NCI-H69 (cell line): ENCODE results near the gene TTC39A.
A peak's percentile ranks its signal among the peaks of the same experiment; 100 is the strongest.
"Not testable (repeated sequence)": the region's sequence is repeated elsewhere in the genome, so short reads cannot be mapped to it uniquely, and the experiment has no call there.

Experiments
- DNase-seq: peaks from one replicate; lab custom pipeline; 2025; lab: John Stamatoyannopoulos, UW

Gene TTC39A

DNA sequence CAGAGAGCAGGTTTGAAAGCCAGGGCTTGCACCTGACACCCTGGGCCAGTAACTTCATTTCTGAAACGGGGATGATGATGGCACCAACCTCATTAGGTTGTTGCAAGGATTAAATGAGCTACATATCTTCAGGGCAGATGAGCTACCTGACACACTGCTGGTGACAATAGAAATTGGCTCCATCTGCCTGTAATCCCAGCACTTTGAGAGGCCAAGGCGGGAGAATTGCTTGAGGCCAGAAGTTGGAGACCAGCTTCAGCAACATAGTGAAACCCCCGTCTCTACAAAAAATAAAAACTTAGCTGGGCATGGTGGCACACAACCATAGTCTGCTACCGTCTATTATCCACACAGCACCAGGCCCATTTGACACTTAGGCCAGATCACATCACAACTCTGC lies 6.3 kb upstream of the TTC39A start:
- no peak for DNase-seq

DNA sequence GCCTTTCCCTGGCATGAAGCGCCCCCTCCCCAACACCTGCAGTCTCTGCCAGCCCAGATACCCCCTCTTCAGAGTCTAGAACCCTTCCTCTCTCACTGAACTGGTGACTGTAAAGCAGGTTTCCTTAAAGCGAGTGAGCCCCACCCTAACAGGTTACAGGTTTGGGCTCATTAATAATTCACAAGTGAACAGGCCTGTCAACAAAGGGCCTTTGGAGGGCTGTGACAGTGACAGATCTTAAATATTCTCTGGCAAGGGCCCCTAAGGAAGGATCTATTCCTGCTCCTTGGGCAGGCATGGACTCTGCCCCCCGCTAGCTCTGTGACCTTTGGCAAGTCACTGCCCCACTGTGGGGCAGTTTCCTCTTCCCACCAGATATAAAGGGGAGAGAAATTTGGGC lies 5.6 kb upstream of the TTC39A start:
- peak; percentile 22 for DNase-seq

DNA sequence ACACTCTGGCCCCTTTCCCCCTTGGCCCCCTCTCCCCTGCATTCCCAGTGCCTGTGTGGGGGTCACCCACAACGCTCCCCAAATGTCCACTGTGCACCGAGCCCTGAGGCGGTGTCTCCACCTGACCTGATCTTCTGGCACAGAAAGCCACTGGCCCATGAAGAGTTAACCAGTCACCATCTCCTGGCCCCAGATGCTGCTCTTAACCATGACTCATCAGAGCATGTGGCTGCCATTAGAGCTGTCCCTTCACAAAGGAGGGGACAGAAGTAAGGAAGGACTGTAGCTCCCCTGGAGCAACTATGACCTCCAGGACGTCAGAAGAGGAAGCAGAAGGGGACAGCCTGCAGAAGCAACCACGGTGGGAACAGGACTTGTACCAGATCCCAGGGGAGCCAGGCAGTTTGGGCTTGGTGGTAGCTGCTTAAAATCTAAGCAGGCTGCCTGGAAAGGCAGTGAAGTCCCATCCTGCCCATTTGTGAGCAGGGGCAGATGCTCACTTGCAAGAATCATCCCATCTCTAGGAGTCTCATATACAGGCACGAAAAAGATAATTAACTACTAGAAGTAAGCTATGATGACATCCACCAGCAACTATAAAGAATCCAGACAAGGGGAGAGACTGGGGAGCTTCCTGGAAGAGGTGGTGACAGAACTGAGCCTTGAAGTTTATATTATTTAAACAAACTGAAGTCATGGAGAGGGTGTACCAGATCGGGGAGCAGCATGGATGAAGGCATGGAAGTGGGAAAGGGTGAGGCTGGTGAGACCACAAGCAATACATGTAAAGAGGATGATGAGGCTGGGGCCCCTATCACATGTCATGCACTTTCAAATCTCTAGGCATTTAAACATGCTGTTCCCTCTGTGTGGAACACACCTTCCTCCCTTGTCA lies 1.1 kb upstream of the TTC39A start:
- peak; percentile 84 for DNase-seq

DNA sequence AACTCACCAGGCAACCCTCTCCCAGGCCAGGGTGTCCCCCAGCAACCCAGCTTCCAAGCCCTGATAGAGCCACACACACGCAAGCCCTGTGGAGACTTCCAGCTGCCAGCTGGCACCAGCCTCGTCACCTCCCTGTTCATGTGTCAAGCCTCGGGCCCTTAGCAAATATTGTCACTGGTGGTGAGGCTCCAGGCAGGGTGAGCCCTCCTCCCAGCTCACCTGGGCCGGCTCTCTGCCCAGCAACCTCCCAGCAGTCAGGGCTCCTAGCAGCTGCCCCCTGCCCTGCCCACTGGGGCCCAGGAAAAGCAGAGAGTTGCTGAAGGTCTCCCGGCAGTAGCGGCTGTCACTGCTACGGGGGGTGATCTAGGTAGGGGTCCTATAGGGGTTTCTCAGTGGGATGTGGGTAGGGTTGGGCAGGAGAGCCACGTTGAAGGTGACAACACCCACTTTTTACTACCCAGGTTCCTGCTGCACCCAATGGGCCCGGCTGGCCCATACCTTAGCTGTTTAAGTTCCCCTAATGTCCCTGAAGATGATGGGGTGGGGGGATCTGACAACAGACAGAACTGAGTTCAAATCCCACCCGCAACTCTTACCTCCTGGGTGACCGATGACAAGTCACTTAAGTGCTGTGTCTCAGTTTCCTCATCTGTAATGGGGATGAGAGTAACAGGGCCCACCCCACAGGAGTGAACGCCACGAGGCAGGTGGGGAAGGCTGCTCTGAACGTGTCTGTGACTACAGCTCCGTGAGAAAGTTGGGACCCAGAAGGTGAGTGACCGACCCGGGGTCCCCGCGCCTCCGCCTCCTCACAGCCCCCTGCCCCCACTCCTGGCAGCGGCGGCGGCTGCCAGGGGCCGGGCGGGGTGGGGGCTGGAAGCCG lies 678 bp downstream of the TTC39A start:
- DNase-seq: peak; percentile 90

DNA sequence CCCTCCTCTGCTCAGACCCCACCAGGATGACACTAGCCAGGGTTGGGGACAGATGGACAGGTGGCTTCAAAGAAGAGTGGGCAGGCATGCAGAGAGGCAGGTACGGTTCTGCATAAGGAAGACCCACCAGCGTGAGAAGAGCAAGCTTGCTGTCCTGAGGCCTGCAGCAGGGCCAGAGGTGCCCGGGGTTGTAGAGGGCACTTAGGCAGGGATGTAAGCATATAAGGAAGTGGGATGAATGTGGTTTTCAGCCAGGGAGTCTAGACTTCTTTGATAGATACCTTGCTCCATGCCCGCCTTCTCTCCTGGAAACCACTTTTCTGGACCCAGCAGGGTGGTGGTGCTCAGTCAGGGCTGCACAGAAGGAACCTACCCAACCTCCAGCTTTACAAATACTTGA lies 1.4 kb downstream of the TTC39A start:
- peak; percentile 68 for DNase-seq

DNA sequence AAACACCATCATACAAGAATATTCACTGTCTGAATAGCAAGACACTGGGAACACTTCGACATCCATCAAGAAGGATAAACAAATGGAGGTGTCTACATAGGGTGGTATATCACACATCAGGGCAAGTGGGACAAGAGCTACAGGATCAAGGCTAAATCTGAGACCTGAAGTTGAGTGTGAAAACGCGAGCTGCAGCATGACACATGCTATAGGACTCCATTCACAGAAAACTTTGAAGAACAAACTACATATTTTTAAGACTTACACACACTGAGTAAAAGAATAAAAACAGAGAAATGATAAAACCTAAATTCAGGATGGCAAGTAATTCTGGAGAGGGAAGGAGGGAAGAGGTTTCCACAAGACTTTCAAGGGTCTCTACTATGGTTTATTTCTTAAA lies 2.1 kb downstream of the TTC39A start:
- no peak for DNase-seq

DNA sequence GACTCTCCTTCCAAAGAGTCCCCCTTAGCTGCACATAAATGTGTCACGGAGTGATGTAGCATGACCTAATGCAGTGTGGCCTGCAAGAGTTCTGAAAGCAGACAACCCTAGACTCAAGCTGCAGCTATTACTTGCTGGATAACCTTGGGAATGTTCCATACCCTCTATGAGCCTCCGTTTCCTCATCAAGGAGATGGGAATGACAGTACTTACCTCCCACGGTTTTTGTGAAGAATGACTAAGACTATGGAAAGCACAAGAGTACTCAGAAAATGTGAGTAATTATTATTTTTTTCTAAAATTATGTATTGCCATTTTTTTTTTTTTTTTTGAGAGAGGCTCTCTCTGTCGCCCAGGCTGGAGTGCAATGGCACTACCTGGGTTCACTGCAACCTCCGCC lies 3.0 kb downstream of the TTC39A start:
- DNase-seq: no peak

DNA sequence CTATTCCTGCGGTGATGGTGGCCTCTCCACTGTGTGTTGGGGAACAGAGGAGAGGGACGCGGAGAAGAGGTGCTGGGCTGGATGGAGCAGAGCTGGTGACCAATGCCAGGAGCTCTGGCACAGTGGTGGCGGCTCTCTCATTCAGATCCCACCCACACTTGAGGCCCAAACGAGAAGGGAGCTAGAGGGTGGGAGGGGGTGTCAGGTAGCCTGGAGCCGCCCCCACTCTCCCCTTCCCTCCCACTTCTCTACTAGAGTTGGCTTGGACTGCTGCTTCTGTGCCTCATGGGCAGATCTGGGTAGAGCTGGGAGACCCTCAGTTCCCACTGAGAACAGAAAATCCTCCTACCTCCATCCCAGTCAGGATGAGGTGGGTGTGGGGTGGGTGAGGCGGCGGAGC lies 3.5 kb downstream of the TTC39A start:
- DNase-seq: no peak

DNA sequence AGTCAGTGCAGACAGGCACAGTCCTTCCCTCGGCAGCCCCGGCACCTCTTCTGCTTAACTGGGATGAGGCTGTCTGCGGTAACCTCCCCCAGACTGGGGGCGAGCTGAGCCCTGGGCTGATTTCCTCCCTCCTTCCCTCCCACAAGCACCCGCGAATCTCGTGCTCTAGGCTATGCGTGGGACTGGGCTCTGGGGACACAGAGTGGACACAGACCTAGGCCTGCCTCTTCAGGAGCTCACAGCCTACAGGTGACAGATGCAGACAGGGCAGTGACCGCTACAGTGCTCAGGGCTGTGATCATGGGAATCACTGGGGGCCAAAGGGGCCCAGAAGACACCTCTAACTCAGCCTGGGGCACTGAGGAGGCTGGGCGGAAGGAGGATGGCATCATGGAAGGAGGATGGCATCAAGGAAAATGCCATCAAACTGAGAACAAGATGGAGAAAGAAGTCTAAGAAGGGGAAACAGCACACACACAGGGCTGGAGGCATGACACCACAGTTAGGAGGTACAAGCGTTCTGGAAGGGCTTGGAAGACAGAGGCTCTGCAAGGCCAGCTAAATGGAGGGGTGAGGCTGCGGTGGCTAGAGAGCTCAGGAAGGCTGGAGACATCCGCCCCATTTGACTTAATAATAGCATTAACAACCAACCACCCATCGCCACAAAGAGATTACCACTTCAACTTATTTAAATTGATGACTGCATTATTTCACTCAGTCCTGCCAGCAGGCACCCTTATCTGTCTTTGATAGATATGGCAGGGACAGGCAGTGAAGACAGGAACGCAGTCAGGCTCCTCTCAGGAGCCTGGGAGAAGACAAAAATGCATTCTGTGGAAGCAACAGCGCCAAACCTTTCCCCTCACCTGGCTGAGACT lies 4.2 kb downstream of the TTC39A start:
- DNase-seq: no peak

DNA sequence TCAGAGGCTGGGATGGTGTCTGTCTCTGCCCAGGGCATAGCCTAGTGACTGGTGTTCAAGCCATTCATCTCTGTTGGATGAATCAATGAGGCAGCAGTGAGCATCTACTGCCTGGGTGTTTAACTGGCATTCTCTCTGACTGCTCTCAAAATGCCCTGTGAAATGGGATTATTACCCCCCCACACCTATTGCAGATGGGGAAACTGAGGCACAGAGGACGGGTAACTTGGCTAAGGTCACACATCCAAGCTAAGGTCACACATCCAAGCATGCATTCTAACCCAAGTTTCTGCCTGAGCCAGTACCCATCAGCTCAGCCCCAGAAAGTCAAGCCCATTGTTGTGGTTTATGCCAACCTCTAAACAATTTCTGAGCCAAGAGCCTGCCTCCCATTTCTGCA lies 5.0 kb downstream of the TTC39A start:
- DNase-seq: no peak

DNA sequence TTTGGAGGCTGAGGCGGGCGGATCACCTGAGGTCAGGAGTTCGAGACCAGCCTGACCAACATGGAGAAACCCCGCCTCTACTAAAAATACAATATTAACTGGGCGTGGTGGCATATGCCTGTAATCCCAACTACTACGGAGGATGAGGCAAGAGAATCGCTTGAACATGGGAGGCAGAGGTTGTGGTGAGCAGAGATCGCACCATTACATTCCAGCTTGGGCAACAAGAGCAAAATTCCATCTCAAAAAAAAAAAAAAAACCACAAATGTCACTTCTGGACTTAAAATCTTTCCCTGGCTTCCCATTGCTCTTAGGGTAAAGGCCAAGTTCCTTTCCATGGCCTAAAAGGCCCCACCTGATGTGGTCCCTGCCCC lies 5.4 kb downstream of the TTC39A start:
- DNase-seq: not testable (repeated sequence)

DNA sequence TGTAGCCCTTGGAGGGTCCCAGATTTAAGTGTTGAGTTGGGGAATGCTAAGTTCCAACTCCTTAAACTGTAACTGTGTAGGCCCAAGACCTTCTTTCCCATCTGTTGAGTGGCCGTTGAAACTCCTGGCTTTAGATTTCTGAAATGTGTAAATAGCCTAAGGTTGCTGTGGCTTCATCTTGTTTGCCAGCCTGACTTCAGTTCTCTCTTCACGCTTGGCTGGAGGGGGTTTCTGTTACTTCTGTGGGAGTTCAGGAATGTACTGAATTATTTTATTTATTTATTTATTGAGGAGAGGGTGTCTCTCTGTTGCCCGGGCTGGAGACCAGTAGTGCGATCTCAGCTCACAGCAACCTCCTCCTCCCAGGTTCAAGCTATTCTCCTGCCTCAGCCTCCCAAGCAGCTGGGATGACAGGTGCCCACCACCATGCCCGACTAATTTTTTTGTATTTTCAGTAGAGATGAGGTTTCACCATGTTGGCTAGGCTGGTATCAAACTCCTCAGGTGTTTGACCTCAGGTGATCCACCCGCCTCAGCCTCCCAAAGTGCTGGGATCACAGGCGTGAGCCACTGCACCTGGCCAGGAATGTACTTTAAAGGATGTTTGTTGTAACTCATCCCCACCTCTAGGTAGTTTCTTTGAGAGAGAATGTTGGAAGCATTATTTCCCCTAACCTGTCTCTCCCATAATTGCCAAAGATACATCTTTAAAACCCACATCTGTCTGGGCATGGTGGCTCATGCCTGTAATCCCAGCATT lies 5.9 kb downstream of the TTC39A start:
- no peak for DNase-seq

DNA sequence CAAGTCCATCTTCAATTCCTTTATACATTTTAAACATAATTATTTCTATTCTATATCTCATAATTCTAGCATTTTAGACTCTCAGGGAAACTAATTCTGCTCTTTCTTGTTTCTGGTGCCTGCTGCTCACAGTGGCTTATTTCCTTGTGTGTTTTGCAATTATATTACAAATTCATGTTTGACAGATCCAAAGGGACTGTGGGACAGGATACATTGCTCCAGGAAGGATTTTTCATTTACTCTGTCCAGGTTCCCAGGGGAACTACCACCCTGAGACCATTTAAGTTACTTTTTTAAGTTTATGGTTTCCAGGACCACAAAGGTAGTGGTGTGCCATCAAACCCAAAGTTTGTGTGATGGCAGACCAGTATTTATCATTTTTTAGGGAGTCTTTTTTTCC lies 6.6 kb downstream of the TTC39A start:
- DNase-seq: peak; percentile 42

DNA sequence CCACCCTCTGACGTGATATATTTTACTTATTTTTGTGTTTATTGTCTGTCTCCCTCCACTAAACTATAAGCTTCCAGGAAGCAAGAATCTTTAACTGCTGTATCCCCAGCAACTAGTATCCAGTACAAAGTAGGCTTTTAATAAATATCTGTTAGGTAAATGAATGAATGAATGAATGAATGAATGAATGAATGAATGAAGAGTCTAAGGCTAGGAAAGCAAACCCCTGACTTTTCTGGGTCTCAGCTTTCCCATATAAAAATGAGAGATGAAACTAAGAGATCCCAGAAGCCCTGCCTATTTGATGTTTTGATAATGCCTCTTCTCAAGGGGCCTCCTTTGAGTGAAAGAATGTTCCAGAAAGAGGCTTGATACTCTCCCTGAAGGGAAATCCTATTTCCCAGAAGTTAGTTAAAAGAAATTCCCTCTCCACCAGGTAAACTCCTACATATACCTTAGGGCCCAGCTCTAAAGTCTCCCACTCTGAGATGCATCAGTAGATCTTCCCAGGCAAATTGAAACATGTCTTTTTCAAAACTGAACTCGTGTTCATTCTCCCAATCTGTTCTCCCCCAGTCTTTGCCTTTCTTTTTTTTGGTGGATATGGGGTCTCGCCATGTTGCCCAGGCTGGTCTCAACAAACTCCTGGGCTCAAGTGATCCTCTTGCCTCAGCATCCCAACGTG lies 7.8 kb downstream of the TTC39A start:
- no peak for DNase-seq

DNA sequence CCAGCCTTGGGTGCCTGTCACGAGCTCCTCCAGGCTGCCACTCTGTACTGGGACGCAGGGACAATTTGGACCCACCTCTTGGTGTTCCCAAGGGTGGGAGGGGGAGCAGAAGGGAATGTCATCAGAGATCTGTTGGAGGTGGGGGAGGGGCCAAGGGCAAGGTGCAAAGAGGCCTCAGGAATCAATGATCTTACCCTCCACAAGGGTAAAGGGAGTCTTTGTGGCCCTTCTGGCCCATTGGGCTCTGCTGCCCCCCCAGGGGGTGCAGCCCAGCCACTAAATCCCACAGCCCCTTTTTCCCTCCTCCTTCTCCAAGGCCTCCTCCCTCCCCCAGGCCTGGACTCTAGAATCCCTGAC lies 8.5 kb downstream of the TTC39A start:
- DNase-seq: no peak

DNA sequence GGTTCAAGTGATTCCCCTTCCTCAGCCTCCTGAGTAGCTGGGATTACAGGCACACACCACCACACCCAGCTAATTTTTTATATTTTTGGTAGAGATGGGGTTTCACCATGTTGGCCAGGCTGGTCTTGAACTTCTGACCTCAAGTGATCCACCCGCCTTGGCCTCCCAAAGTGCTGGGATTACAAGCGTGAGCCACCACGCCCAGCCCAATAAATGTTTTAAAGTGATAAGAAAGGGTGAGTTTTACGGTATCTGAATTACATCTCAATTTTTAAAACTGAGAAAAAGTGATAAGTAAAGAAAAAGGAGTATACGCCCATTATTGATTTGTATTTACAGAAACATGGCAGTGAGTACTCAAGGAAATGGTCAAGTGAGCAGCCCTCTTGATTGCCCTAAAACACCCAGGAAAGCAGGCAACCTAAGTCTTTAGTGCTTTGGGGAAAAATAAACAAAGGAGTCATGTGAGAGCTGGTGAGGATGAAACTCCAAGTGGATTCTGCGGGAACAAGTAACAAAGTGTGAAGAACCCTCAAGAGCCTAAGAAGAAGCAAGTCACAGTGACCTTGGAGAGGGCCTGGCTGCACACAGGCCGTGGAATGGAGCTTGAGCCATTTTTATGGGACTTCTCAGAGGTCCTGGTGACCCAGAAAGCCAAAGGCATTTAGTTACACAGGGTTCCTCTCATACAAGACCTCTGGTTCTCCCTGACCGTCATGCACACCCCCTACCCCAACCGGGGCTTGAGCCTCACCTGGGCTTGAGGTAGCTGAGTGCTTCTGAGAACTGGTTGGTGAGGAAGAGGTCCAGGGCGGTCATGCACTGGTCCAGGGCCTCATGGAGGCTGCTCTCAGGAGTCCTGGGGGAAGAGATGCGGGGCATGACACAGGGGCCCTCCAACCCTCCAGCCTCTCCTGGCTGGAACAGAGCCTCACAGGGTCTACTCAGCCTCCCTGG lies 9.1 kb downstream of the TTC39A start:
- no peak for DNase-seq

DNA sequence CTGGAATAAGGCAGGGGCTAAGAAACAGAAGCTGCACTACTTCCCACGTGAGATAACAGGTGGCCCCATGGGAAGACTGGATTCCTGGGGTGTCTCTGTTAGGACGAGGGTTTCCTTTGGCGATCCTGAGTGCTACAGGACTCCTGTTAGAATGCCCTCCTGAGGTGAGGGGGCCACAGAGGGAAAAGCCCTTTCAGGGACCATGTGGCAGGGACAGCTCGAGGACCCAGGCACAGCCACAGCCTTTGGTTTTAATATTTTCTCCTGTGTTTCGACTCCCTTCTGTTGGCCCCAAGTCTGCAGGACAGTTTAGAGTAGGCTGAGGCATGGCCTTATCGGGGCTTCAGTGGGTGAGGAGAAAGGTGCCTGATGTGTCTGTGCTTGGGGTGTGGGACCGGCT lies 12.6 kb downstream of the TTC39A start:
- no peak for DNase-seq

DNA sequence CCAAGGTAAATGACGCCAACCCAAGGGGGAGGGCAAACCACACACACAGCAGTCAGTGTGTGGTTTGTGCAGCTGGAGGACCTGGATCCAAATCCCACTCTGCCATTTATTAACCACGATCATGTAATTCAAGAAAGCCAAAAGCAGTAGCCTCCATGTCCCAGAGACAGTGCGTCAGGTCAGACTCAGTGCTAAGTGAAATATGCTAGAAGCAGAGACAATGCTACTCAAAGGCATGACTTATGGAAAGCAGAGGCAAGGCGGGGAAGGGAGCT lies 13.6 kb downstream of the TTC39A start:
- no peak for DNase-seq

DNA sequence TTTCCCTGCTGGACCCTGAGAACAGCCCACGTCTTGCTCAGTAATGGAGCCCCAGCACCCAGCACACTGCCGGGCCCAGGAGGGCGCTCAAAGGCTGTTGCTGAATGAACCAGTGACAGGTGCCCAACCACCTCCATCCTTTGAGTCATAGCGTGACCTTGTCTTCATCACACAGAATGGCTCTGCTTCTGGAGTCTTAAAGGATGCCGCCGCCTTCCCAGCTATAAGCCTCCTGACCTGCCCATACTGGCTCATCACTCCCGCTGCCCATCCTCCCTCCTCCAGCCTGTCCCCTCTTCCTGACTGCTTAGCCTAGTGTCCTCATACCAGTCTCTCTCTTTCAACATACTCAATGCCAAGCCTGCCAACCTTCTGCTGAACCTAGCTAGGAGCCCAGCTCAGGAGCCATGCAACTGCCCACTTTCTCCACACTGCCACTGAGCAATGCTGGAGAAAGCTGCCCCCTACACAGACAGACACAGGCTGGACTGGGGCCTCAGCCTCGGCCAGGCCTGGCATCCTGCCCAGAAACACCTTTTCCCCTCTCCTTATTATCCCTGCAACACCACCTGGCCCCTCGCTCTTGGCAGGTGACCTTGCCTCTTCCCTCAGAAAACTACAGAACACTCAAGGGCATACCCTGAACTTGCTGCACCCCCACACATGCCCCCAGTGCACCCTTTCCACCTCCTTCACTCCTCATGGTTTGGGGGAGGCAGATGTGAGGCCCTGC lies 14.1 kb downstream of the TTC39A start:
- DNase-seq: peak; percentile 75
